Measurements from ENCODE around the gene RXRA.
"Not testable (repeated sequence)": the region's sequence is repeated elsewhere in the genome, so short reads cannot be mapped to it uniquely, and the experiment has no call there.

Gene RXRA

GRCh38 chr9:134304261-134304660, 22.0 kb upstream of the RXRA start:
- TF ChIP-seq CTCF (IDR thresholded peaks at IDR 0.05), result no peak
- H3K9me3 ChIP-seq, result no peaks in the 10 kb centered on the region
- H3K4me1 ChIP-seq (ENCODE audit: control insufficient read depth in 1 of 2, insufficient read depth in 1 of 2, low read depth in 1 of 2, low read length in 1 of 2), result no peaks in the 10 kb centered on the region
- no peak overlapping the region for H3K4me3 ChIP-seq (ENCODE audit: low read depth in 1 of 2, low read length in 1 of 2)
- H3K27ac ChIP-seq, result no peak overlapping the region
- H3K36me3 ChIP-seq, result no peaks in the 10 kb centered on the region
- H3K27me3 ChIP-seq, result peaks cover 5% of the 10 kb centered on the region

GRCh38 chr9:134304690-134305089, 21.6 kb upstream of the RXRA start:
- Histone ChIP-seq H3K9me3 (no peaks in the 10 kb centered on the region), H3K36me3 (no peaks in the 10 kb centered on the region), H3K4me1 (ENCODE audit: control insufficient read depth in 1 of 2, insufficient read depth in 1 of 2, low read depth in 1 of 2, low read length in 1 of 2) (no peaks in the 10 kb centered on the region), H3K27me3 (peaks cover 5% of the 10 kb centered on the region), H3K27ac (no peak overlapping the region), H3K4me3 (ENCODE audit: low read depth in 1 of 2, low read length in 1 of 2) (no peak overlapping the region)
- TF ChIP-seq CTCF (IDR thresholded peaks at IDR 0.05), result no peak

GRCh38 chr9:134305533-134305932, 20.7 kb upstream of the RXRA start:
- Histone ChIP-seq H3K4me1 (ENCODE audit: control insufficient read depth in 1 of 2, insufficient read depth in 1 of 2, low read depth in 1 of 2, low read length in 1 of 2) (no peaks in the 10 kb centered on the region), H3K36me3 (no peaks in the 10 kb centered on the region), H3K27me3 (peaks cover 13% of the 10 kb centered on the region), H3K9me3 (no peaks in the 10 kb centered on the region), H3K4me3 (ENCODE audit: low read depth in 1 of 2, low read length in 1 of 2) (no peak overlapping the region), H3K27ac (no peak overlapping the region)
- TF ChIP-seq CTCF (IDR thresholded peaks at IDR 0.05), result no peak

- H3K27me3 ChIP-seq, result peaks cover 18% of the 10 kb centered on the region
- not testable (repeated sequence) for H3K4me3 ChIP-seq (ENCODE audit: low read depth in 1 of 2, low read length in 1 of 2); H3K36me3 ChIP-seq; H3K27ac ChIP-seq; H3K9me3 ChIP-seq; H3K4me1 ChIP-seq (ENCODE audit: control insufficient read depth in 1 of 2, insufficient read depth in 1 of 2, low read depth in 1 of 2, low read length in 1 of 2)
These were observed 20.2 kb upstream of the RXRA start for GRCh38 chr9:134306042-134306441.

GRCh38 chr9:134306636-134307600, 19.3 kb upstream of the RXRA start:
- Histone ChIP-seq H3K36me3 (no peaks in the 10 kb centered on the region), H3K27ac (no peak overlapping the region), H3K4me1 (ENCODE audit: control insufficient read depth in 1 of 2, insufficient read depth in 1 of 2, low read depth in 1 of 2, low read length in 1 of 2) (no peaks in the 10 kb centered on the region), H3K27me3 (peaks cover 18% of the 10 kb centered on the region), H3K9me3 (no peaks in the 10 kb centered on the region), H3K4me3 (ENCODE audit: low read depth in 1 of 2, low read length in 1 of 2) (no peak overlapping the region)
- TF ChIP-seq CTCF (IDR thresholded peaks at IDR 0.05), result no peak
